ENCODE data around the gene MTHFSD.

The MTHFSD gene

DNA sequence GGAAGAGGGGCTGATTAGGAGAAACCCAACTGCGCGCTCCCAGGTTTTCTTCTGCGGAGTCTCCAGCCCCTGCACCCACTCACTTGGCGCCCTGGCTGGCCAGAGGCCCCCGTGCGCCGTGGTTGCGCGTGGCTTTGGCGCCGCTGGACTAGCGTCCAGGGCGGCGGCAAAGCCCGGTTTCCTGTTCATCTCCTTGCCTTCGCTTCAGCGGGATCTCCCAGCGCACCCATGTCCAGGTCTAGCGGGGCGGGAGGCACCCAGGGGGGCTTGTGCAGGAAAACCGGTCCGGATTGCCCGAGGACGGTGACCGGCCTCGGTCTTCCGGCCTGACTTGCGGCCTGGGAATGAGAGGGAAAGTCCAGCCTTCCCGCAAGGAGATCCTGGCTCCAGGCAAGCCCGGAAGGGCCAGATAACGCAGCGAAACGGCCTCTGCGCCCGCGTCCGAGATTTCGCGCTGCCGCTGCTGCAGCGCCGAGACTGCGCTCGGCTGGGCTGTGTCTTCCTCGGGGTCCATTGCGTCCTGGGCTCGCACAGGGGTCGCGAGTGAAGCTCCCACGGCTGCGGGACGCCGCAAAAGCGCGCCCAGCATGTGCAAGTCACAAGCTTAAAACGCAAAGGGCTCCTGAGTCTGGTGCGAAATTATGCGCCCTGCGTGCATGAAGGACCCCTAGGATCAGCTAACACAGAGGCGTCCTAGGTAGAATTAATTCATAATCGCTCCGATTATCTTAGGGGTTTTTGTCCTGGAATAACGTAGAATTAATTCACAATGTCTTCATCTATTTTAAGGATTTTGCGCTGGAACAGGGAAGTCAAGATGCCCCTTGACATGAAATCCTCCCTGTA lies 39.0 kb downstream of the MTHFSD start:
- no peak for TF ChIP-seq CTCF (conservative IDR thresholded peaks at IDR 0.05)
- H3K27ac ChIP-seq: no peak overlapping the region

GRCh38 chr16:86515413-86515776 lies 39.6 kb downstream of the MTHFSD start:
- H3K27ac ChIP-seq: no peak overlapping the region
- no peak for TF ChIP-seq CTCF (conservative IDR thresholded peaks at IDR 0.05)

GRCh38 chr16:86514481-86515376 lies 40.3 kb downstream of the MTHFSD start:
- no peak for TF ChIP-seq CTCF (conservative IDR thresholded peaks at IDR 0.05)
- no peak overlapping the region for H3K27ac ChIP-seq

DNA sequence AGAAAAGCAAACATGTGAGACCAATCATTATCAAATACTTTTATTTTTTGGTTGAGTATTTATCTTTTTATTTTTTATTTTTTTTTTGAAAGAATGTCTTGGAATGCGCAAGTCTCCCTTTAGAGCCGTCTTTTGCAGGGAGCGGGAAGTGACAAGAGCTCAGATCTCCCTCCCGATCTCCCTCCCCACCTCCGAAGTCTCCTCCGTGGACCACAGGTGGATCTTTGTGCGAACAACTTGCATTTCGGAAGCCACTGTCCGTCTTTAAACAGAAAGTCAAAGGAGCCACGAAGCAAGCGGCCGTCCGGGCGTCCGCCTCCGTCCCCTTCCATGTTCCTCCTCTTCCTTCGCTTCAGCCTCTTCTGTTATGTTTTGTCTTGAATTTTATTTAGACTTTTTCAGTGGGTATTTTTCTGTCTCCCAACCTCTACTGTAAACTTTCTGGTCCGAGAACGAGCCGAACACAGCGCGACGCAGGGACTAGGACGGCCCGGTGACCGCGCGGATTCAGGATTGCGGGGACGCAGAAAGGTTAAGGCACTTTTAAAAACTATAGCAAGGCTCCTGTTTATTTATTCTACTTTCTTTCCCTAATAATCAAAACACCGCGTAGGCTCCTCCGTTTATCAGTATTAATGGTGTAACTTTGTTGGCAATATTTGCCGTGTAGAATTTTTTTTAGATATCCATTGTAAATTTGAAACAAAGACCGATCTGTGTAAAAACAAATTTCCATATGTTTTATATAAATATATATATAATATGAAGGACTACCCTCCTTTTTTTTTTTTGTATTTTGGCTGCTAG lies 41.4 kb downstream of the MTHFSD start:
- H3K27ac ChIP-seq: no peak overlapping the region
- no peak for TF ChIP-seq CTCF (conservative IDR thresholded peaks at IDR 0.05)

GRCh38 chr16:86512860-86513470 lies 42.1 kb downstream of the MTHFSD start:
- H3K27ac ChIP-seq: no peak overlapping the region
- no peak for TF ChIP-seq CTCF (conservative IDR thresholded peaks at IDR 0.05)

DNA sequence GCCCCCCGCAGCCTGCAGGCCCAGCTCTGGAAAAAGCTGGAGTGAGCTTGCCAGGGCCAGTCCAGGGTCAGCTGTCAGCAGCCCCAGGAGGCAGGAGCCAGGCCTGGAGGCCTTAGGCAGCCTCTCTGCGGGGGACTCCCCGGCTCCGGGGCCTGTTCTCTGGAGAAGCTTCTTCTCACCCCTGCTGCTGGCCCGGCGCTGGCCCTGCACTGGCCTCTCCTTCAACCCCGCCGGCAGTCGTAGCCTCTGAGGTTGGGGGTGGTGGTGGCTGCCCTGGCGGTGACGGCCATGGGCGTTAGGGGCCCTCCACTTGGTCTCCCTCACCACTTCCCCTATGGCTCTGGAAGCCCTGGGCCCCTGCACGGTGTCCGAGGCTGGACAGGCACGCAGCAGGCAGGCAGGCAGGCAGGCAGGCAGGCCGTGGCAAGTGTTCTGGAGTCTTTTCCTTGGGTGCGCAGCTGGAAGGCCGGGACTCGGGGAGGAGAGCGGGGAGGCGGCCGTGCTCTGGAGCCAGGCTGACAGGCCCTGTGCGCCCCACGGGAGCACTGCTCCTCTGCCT lies 42.7 kb downstream of the MTHFSD start:
- no peak overlapping the region for H3K27ac ChIP-seq
- no peak for TF ChIP-seq CTCF (conservative IDR thresholded peaks at IDR 0.05)

All from VCaP (cell line).